ENCODE measurements around the gene GTF3C5.

Gene GTF3C5

DNA sequence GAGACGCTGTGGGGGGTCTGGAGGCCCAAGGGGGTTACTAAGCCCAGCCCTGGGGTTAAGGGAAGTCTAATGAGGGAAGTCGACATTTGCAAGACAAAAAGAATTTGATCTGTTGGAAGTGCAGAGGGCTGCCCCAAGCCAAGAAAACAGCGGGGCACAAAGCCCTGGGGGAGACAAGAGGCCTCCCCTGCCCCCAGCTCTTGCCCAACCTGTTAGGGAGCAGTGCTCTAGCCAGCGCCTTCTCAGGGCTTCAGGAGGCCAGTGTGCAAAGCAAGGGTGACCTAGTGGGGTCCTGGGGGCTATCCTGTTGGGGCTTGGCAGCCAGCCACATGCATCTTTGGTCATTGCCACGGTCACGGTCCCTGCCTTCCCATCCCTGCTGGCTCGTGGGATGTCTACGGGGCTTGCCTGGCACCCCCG is 27.1 kb upstream of the GTF3C5 start:
- CTCF ChIA-PET = interaction anchor here (2.6 kb wide), 1 partner anchor 18 kb away, joined by 19 read pairs; no protein-coding TSS in a partner anchor
- POLR2A ChIA-PET = interaction anchor here (0.6 kb wide), 1 partner anchor 155 kb away, joined by 4 read pairs; no protein-coding TSS in a partner anchor
- TF ChIP-seq, protein P1, sequence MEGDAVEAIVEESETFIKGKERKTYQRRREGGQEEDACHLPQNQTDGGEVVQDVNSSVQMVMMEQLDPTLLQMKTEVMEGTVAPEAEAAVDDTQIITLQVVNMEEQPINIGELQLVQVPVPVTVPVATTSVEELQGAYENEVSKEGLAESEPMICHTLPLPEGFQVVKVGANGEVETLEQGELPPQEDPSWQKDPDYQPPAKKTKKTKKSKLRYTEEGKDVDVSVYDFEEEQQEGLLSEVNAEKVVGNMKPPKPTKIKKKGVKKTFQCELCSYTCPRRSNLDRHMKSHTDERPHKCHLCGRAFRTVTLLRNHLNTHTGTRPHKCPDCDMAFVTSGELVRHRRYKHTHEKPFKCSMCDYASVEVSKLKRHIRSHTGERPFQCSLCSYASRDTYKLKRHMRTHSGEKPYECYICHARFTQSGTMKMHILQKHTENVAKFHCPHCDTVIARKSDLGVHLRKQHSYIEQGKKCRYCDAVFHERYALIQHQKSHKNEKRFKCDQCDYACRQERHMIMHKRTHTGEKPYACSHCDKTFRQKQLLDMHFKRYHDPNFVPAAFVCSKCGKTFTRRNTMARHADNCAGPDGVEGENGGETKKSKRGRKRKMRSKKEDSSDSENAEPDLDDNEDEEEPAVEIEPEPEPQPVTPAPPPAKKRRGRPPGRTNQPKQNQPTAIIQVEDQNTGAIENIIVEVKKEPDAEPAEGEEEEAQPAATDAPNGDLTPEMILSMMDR (IDR thresholded peaks at IDR 0.05; ENCODE audit: control extremely low read depth, extremely low read depth, low read depth, missing control alignments) = no peak
- DNase-seq (ENCODE audit: extremely low spot score) = no peak

DNA sequence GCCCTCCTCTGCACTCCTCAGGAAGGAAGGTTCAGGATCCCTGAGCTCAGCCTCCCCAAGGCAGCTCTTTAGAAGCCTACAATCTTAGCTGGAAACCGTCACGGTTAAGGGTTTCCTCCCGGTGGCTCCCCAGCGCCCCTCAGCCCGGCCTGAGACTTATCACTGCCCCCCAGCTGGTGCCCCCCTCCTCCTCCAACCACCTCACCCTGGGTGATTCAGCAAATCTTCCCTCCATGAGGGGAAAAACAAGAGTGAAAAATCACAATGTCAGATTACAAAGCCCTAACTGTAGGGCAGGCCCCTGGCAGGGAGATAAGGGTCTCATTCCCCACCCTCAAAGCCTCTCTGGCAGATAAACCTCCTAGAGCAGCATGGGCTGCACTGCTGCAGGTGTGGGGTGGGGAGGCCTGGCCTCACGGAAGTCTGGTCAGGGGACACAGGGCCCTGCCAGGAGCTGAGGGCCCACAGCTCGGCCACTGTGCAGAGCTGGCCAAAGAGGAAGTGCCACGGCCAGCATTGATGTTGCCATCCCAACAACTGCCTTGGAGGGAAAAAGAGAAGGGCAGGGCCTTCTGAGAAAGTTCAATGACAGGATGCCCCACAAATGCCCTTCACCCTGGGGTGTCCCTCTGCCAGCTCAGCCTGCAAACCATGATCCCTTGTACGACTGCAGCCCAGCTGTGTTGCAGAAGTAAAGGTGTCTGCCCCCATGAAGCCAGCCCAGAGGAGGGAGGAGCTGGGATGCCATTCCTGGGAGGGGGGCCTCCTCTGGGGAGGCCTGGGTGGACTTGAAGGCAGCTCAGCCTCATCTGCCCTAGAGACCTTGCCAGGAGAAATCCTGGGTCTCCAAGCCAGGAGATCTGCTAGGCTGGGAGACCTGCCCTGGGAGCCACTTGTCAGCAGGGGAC is 26.5 kb upstream of the GTF3C5 start:
- TF ChIP-seq, protein P1 (IDR thresholded peaks at IDR 0.05; ENCODE audit: control extremely low read depth, extremely low read depth, low read depth, missing control alignments) = no peak
- DNase-seq (ENCODE audit: extremely low spot score) = no peak
- ChIA-PET CTCF (interaction anchor here (0.9 to 2.6 kb wide), 2 partner anchors 18 to 21 kb away, joined by 4 to 19 read pairs; no protein-coding TSS in a partner anchor), POLR2A (interaction anchor here (0.6 kb wide), 1 partner anchor 156 kb away, joined by 4 read pairs; no protein-coding TSS in a partner anchor)

DNA sequence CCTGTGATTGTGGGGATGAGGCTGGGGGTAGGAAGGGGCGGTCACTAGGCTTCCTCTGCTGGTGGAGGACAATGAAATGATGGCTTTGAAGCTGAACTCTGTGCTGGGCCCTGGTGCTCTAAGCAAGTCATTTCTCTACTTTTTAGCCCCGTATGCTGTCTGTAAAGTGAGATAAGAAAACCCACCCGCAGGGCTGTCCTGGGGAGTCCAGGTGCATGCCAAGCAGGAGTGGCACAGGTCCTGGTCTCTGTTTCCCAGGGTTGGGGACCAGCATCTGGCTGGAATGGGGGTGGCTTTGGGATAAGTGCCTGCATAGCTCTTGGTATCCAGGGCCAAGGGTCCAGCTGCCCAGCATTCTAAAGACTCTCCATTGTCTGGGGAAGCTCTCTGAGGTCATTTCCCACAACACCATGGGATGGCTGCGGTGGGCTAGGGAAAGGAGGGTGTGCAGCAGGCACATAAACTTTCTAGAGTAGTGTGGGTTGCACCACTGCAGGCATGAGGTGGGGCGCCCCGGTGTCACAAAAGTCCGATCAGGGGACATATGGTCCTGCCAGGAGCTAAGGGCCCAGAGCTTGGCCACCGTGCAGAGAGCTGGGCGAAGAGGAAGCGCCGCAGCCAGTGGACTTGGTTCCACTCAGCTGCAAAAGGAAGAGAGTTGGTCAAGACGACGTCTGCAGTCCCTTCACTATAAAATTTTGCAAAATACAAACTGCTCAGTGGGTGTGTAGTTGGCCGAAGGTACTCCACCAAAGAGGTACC is 25.6 kb upstream of the GTF3C5 start:
- TF ChIP-seq, protein P1 (IDR thresholded peaks at IDR 0.05; ENCODE audit: control extremely low read depth, extremely low read depth, low read depth, missing control alignments) = no peak
- POLR2A ChIA-PET = no interaction called here
- DNase-seq (ENCODE audit: extremely low spot score) = no peak
- CTCF ChIA-PET = interaction anchor here (0.9 to 1.5 kb wide), 2 partner anchors 17 to 20 kb away, joined by 4 to 9 read pairs; no protein-coding TSS in a partner anchor

DNA sequence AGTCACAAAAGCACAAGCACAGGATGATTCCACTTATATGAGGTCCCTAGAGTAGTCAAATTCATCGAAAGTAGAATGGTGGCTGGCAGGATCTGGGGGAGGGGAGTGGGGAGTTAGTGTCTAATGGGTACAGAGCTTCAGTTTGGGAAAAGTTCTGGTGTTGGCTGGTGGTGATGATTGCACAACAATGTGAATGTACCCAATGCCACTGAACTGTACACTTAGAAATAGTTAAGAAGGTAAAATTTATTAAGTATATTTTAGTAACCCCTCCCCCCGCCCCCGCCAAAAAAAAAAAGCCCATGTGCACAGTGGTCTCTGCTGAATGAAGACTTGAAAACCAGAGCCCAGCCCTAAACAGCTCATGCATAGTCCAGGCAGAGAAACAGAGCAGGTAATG is 24.8 kb upstream of the GTF3C5 start:
- no peak for DNase-seq (ENCODE audit: extremely low spot score)
- TF ChIP-seq, protein P1 (IDR thresholded peaks at IDR 0.05; ENCODE audit: control extremely low read depth, extremely low read depth, low read depth, missing control alignments) = no peak
- ChIA-PET CTCF (interaction anchor here (1.5 kb wide), 1 partner anchor 16 kb away, joined by 9 read pairs; no protein-coding TSS in a partner anchor), POLR2A (no interaction called here)

DNA sequence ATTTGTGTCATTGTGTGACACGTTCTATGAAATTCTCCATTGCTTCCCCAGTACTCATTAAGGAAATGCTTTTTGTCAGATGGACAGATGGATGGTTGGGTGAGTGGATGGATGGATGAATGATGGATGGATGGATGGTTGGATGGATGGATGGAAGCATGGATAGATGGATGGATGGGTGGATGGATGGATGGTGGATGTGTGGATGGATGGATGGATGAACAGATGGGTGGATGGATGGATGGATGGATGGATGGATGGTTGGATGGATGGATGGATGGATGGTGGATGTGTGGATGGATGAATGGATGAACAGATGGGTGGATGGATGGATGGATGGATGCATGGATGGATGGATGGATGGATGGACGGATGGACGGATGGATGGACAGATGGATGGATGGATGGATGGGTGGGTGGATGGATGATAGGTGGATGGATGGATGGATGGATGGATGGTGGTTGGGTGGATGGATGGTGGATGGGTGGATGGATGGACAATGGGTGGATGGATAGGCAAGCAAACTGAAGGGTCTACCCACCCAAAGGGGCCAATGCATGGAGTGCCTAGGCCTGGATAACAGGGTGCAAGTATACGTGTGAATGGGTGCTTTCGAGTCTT is 24.0 kb upstream of the GTF3C5 start:
- no peak for DNase-seq (ENCODE audit: extremely low spot score)
- CTCF ChIA-PET = interaction anchor here (1.3 kb wide), 1 partner anchor 15 kb away, joined by 5 read pairs; no protein-coding TSS in a partner anchor
- TF ChIP-seq, protein P1 (IDR thresholded peaks at IDR 0.05; ENCODE audit: control extremely low read depth, extremely low read depth, low read depth, missing control alignments) = no peak
- POLR2A ChIA-PET = no interaction called here

DNA sequence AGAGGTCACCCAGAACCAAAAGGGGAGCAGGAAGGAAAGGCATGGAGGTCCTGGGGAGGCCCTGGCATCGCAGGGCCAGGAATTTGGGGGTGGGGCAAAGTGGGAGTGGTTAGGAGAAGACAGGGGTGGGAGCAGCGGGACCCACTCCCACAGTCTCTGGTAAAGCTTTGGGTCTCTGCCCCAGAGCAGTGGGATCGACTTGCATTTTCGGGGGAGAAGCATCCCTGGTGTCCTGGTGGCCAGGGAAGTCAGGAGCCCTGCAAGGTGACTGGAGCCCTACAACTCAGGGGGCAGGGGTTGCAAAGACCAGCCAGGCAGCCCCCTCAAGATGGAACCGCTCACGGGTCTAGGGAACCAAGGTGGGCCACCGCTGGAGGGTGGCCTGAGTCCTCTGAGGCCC is 22.4 kb upstream of the GTF3C5 start:
- TF ChIP-seq, protein P1 (IDR thresholded peaks at IDR 0.05; ENCODE audit: control extremely low read depth, extremely low read depth, low read depth, missing control alignments) = no peak
- DNase-seq (ENCODE audit: extremely low spot score) = no peak
- CTCF ChIA-PET = no interaction called here
- POLR2A ChIA-PET = no interaction called here
